Measurements from ENCODE around the gene MIP. TPM values are rescaled to one million over a fixed set of nuclear protein-coding genes. Genes with fewer than 3 reads are reported as not detected.

MIP gene
- total RNA-seq, 5 donors from 2014 or later (not counting 1 experiment from before 2014, with no cell fraction given), result not detected

- no peaks in the 10 kb centered on the region for H3K27me3 Mint-ChIP-seq
- Histone ChIP-seq H3K36me3 (ENCODE audit: control insufficient read depth in 2 of 2, extremely low read depth in 1 of 2, insufficient read depth in 1 of 2, low read length in 1 of 2) (peaks cover 12 to 18% of the 10 kb centered on the region in 2 donors), H3K27me3 (replicated peaks in 1 of 2; ENCODE audit: control insufficient read depth in 2 of 2, extremely low read depth in 1 of 2, insufficient read depth in 2 of 2, low read length in 1 of 2) (no peaks in the 10 kb centered on the region), H3K9me3 (no peaks in the 10 kb centered on the region), H3K27ac (ENCODE audit: low read length) (no peak overlapping the region), H3K4me1 (ENCODE audit: control insufficient read depth in 1 of 2, extremely low read depth in 1 of 2, insufficient read depth in 2 of 2, low read length in 2 of 2) (peaks cover 7 to 12% of the 10 kb centered on the region in 2 experiments), H3K4me3 (ENCODE audit: control insufficient read depth in 1 of 2, extremely low read depth in 1 of 2, low read length in 1 of 2) (no peak overlapping the region)
- no peak overlapping the region for H3K4me3 Mint-ChIP-seq
- ChIA-PET CTCF (no interaction called here), POLR2A (no interaction called here)
- no peaks in the 10 kb centered on the region for H3K9me3 Mint-ChIP-seq
- DNase-seq (no peak), ATAC-seq (replicated peaks in 1 of 4) (no peak)
- H3K36me3 Mint-ChIP-seq, result peaks cover 27% of the 10 kb centered on the region
- H3K4me1 Mint-ChIP-seq, result peaks cover 8 to 13% (median 12%) of the 10 kb centered on the region in 3 donors
- H3K27ac Mint-ChIP-seq, result no peak overlapping the region
- WGBS (ENCODE audit: insufficient coverage), result 93% methylated on average over 4 of the region's 6 CpGs
Measured at GRCh38 chr12:56420411-56420810, 34.0 kb downstream of the MIP start.

GRCh38 chr12:56417739-56418138, 36.7 kb downstream of the MIP start:
- no peak overlapping the region for H3K27ac ChIP-seq (ENCODE audit: low read length)
- DNase-seq (no peak), ATAC-seq (replicated peaks in 1 of 4) (no peak)
- Mint-ChIP-seq H3K4me3 (no peak overlapping the region), H3K4me1 (no peaks in the 10 kb centered on the region), H3K36me3 (peaks cover 22% of the 10 kb centered on the region), H3K9me3 (no peaks in the 10 kb centered on the region), H3K27me3 (no peaks in the 10 kb centered on the region), H3K27ac (no peak overlapping the region)
- POLR2A ChIA-PET, result interaction anchor here in 1 of 2 donors (0.5 kb wide), 1 partner anchor 78 kb away, joined by 8 read pairs; no protein-coding TSS in a partner anchor
- WGBS (ENCODE audit: insufficient coverage), result 95% methylated on average over 8 of the region's 11 CpGs
- no peaks in the 10 kb centered on the region for H3K9me3 ChIP-seq
- H3K4me1 ChIP-seq (ENCODE audit: control insufficient read depth in 1 of 2, extremely low read depth in 1 of 2, insufficient read depth in 2 of 2, low read length in 2 of 2), result no peaks in the 10 kb centered on the region
- peaks cover 12 to 18% of the 10 kb centered on the region in 2 donors for H3K36me3 ChIP-seq (ENCODE audit: control insufficient read depth in 2 of 2, extremely low read depth in 1 of 2, insufficient read depth in 1 of 2, low read length in 1 of 2)
- CTCF ChIA-PET, result no interaction called here
- no peak overlapping the region for H3K4me3 ChIP-seq (ENCODE audit: control insufficient read depth in 1 of 2, extremely low read depth in 1 of 2, low read length in 1 of 2)
- no peaks in the 10 kb centered on the region for H3K27me3 ChIP-seq (replicated peaks in 1 of 2; ENCODE audit: control insufficient read depth in 2 of 2, extremely low read depth in 1 of 2, insufficient read depth in 2 of 2, low read length in 1 of 2)

DNA sequence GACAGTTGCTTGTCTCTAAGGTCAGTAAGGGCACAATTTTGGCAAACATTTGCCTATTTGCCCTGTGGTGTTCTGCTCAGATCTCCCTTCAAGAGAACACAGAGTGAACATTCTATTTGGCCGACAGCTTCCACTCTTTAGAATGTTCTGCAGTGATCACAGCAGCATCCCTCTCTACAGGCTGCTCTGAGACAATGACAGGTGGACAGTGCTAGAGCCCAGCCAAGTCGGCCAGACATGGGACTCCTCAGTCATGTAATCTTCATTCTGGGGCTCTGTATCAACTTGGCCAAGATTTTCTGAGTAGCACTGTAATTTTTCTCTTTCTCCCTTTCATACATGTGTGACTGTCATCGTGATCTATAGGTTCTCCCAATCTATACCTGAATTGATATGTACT, 40.1 kb downstream of the MIP start:
- DNase-seq, result no peak
- Mint-ChIP-seq H3K4me1 (no peaks in the 10 kb centered on the region), H3K27me3 (no peaks in the 10 kb centered on the region), H3K27ac (no peak overlapping the region), H3K9me3 (no peaks in the 10 kb centered on the region), H3K36me3 (peaks cover 8% of the 10 kb centered on the region), H3K4me3 (no peak overlapping the region)
- no peaks in the 10 kb centered on the region for H3K9me3 ChIP-seq
- no peak overlapping the region for H3K27ac ChIP-seq (ENCODE audit: low read length)
- ATAC-seq (replicated peaks in 1 of 4), result no peak
- peaks cover 0 to 3% of the 10 kb centered on the region in 2 donors for H3K36me3 ChIP-seq (ENCODE audit: control insufficient read depth in 2 of 2, extremely low read depth in 1 of 2, insufficient read depth in 1 of 2, low read length in 1 of 2)
- WGBS (ENCODE audit: insufficient coverage), result 100% methylated on average over 1 of the region's 3 CpGs
- no peak overlapping the region for H3K4me3 ChIP-seq (ENCODE audit: control insufficient read depth in 1 of 2, extremely low read depth in 1 of 2, low read length in 1 of 2)
- POLR2A ChIA-PET, result no interaction called here
- CTCF ChIA-PET, result no interaction called here
- H3K4me1 ChIP-seq (ENCODE audit: control insufficient read depth in 1 of 2, extremely low read depth in 1 of 2, insufficient read depth in 2 of 2, low read length in 2 of 2), result no peaks in the 10 kb centered on the region
- no peaks in the 10 kb centered on the region for H3K27me3 ChIP-seq (replicated peaks in 1 of 2; ENCODE audit: control insufficient read depth in 2 of 2, extremely low read depth in 1 of 2, insufficient read depth in 2 of 2, low read length in 1 of 2)

DNA sequence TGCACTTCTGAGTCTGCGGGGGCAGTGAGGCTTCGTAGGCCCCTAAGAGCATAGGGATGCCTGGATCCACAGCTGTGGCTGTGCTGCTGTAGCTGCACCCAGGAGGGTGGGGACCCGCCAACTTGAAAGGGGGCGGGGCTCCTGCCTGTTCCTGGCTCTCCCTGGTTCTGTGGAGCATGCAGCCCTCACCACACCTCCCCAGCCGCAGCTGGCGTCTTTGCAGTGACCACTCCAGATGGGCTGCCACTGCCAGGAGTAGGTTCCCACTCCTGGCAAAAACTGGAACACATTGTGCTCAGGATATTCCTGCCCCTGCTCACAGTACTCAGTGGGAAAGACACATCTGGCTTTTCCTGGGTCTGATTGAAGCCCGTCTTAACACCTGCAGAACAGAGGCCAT, 41.1 kb downstream of the MIP start:
- Mint-ChIP-seq H3K27me3 (no peaks in the 10 kb centered on the region), H3K36me3 (peaks cover 8% of the 10 kb centered on the region), H3K4me1 (no peaks in the 10 kb centered on the region), H3K27ac (no peak overlapping the region), H3K9me3 (no peaks in the 10 kb centered on the region), H3K4me3 (no peak overlapping the region)
- no peak for ATAC-seq (replicated peaks in 1 of 4)
- ChIA-PET POLR2A (no interaction called here), CTCF (no interaction called here)
- no peak overlapping the region for H3K4me3 ChIP-seq (ENCODE audit: control insufficient read depth in 1 of 2, extremely low read depth in 1 of 2, low read length in 1 of 2)
- 89% methylated on average over 5 of the region's 7 CpGs for WGBS (ENCODE audit: insufficient coverage)
- DNase-seq, result no peak
- H3K36me3 ChIP-seq (ENCODE audit: control insufficient read depth in 2 of 2, extremely low read depth in 1 of 2, insufficient read depth in 1 of 2, low read length in 1 of 2), result peaks cover 0 to 3% of the 10 kb centered on the region in 2 donors
- H3K27me3 ChIP-seq (replicated peaks in 1 of 2; ENCODE audit: control insufficient read depth in 2 of 2, extremely low read depth in 1 of 2, insufficient read depth in 2 of 2, low read length in 1 of 2), result no peaks in the 10 kb centered on the region
- H3K9me3 ChIP-seq, result no peaks in the 10 kb centered on the region
- no peak overlapping the region for H3K27ac ChIP-seq (ENCODE audit: low read length)
- no peaks in the 10 kb centered on the region for H3K4me1 ChIP-seq (ENCODE audit: control insufficient read depth in 1 of 2, extremely low read depth in 1 of 2, insufficient read depth in 2 of 2, low read length in 2 of 2)

- Histone ChIP-seq H3K27ac (ENCODE audit: low read length) (no peak overlapping the region), H3K4me3 (ENCODE audit: control insufficient read depth in 1 of 2, extremely low read depth in 1 of 2, low read length in 1 of 2) (no peak overlapping the region), H3K4me1 (ENCODE audit: control insufficient read depth in 1 of 2, extremely low read depth in 1 of 2, insufficient read depth in 2 of 2, low read length in 2 of 2) (no peaks in the 10 kb centered on the region), H3K27me3 (replicated peaks in 1 of 2; ENCODE audit: control insufficient read depth in 2 of 2, extremely low read depth in 1 of 2, insufficient read depth in 2 of 2, low read length in 1 of 2) (no peaks in the 10 kb centered on the region), H3K36me3 (ENCODE audit: control insufficient read depth in 2 of 2, extremely low read depth in 1 of 2, insufficient read depth in 1 of 2, low read length in 1 of 2) (no peaks in the 10 kb centered on the region), H3K9me3 (no peaks in the 10 kb centered on the region)
- no peak for ATAC-seq (replicated peaks in 1 of 4)
- Mint-ChIP-seq H3K4me3 (no peak overlapping the region), H3K9me3 (no peaks in the 10 kb centered on the region), H3K36me3 (peaks cover 2% of the 10 kb centered on the region), H3K27me3 (no peaks in the 10 kb centered on the region), H3K27ac (no peak overlapping the region), H3K4me1 (no peaks in the 10 kb centered on the region)
- POLR2A ChIA-PET, result interaction anchor here in 1 of 2 donors (0.5 kb wide), 1 partner anchor 1009 kb away, joined by 3 read pairs; no protein-coding TSS in a partner anchor
- 100% methylated on average over 4 of the region's 6 CpGs for WGBS (ENCODE audit: insufficient coverage)
- no peak for DNase-seq
- CTCF ChIA-PET, result no interaction called here
Measured at GRCh38 chr12:56411781-56412639, 42.4 kb downstream of the MIP start.

- Histone ChIP-seq H3K36me3 (ENCODE audit: control insufficient read depth in 2 of 2, extremely low read depth in 1 of 2, insufficient read depth in 1 of 2, low read length in 1 of 2) (no peaks in the 10 kb centered on the region), H3K27ac (ENCODE audit: low read length) (no peak overlapping the region), H3K9me3 (no peaks in the 10 kb centered on the region), H3K27me3 (replicated peaks in 1 of 2; ENCODE audit: control insufficient read depth in 2 of 2, extremely low read depth in 1 of 2, insufficient read depth in 2 of 2, low read length in 1 of 2) (no peaks in the 10 kb centered on the region), H3K4me3 (ENCODE audit: control insufficient read depth in 1 of 2, extremely low read depth in 1 of 2, low read length in 1 of 2) (no peak overlapping the region), H3K4me1 (ENCODE audit: control insufficient read depth in 1 of 2, extremely low read depth in 1 of 2, insufficient read depth in 2 of 2, low read length in 2 of 2) (no peaks in the 10 kb centered on the region)
- H3K36me3 Mint-ChIP-seq, result no peaks in the 10 kb centered on the region
- H3K4me3 Mint-ChIP-seq, result no peak overlapping the region
- 94% methylated on average over 3 of the region's 4 CpGs for WGBS (ENCODE audit: insufficient coverage)
- no peak overlapping the region for H3K27ac Mint-ChIP-seq
- ChIA-PET CTCF (no interaction called here), POLR2A (no interaction called here)
- DNase-seq, result no peak
- H3K27me3 Mint-ChIP-seq, result no peaks in the 10 kb centered on the region
- ATAC-seq (replicated peaks in 1 of 4), result no peak
- no peaks in the 10 kb centered on the region for H3K4me1 Mint-ChIP-seq
- H3K9me3 Mint-ChIP-seq, result no peaks in the 10 kb centered on the region
Measured at GRCh38 chr12:56410768-56411167, 43.7 kb downstream of the MIP start.
